Activated naive CD8-positive, alpha-beta T cell treated with anti-CD3 and anti-CD28 coated beads, Interleukin-2, amount 10 ng/mL, durations not matched to agents 7 days and 5 days (primary cell): Measurements from ENCODE around the gene AP2A1. TPM values are rescaled to one million over a fixed set of nuclear protein-coding genes. Genes with fewer than 3 reads are reported as not detected.

Source experiments
- ATAC-seq: fragments of 150-1000 bp; cut with Tn5 transposase; one replicate; pipeline ENCODE4 v1.10.0; 2021; ENCODE audit warnings: low read depth, moderate library complexity
- POLR2A ChIA-PET: fragments of 350-600 bp; sonication (Branson Sonifier 250); formaldehyde crosslinking; loops from one replicate; lab custom pipeline; 2021; ENCODE audit warnings: antibody characterized with exemption; lab: Charles Lee
- DNase-seq: peaks from one replicate; pipeline ENCODE4 v3.0.0; 2021
- H3K27ac Mint-ChIP-seq: one replicate; pipeline ENCODE4 v1.8.0; 2022; ENCODE audit warnings: mild to moderate bottlenecking, mixed read lengths
- H3K27me3 Mint-ChIP-seq: one replicate; pipeline ENCODE4 v1.8.0; 2022; ENCODE audit warnings: mild to moderate bottlenecking, moderate library complexity, mixed read lengths
- H3K36me3 Mint-ChIP-seq: one replicate; pipeline ENCODE4 v1.8.0; 2021; ENCODE audit warnings: mild to moderate bottlenecking, mixed read lengths
- H3K4me1 Mint-ChIP-seq: one replicate; pipeline ENCODE4 v1.8.0; 2021; ENCODE audit warnings: mixed read lengths
- H3K4me3 Mint-ChIP-seq: one replicate; pipeline ENCODE4 v1.8.0; 2022; ENCODE audit warnings: mild to moderate bottlenecking, moderate library complexity, mixed read lengths
- H3K9me3 Mint-ChIP-seq: one replicate; pipeline ENCODE4 v1.8.0; 2021; ENCODE audit warnings: mixed read lengths
- total RNA-seq, 2 experiments: library from RNA; stranded (reverse); gene quantifications; one replicate each; pipeline ENCODE4 v1.2.3, GENCODE V29; 2021

Gene AP2A1
- total RNA-seq, 2 experiments from 2014 or later: 81.6 to 87.7 TPM

- peaks cover 21% of the 10 kb centered on the region for H3K4me1 Mint-ChIP-seq
- peaks cover 11% of the 10 kb centered on the region for H3K36me3 Mint-ChIP-seq
- ATAC-seq (no peak), DNase-seq (no peak)
- POLR2A ChIA-PET: interaction anchor here (0.6 to 1.4 kb wide), 2 partner anchors 15 to 97 kb away, joined by 3 read pairs; partner anchors contain the start of genes MED25 and NUP62
- H3K27me3 Mint-ChIP-seq: no peaks in the 10 kb centered on the region
- H3K27ac Mint-ChIP-seq: peak overlapping the region; percentile 76
- peak overlapping the region; percentile 12 for H3K4me3 Mint-ChIP-seq
- no peaks in the 10 kb centered on the region for H3K9me3 Mint-ChIP-seq
Measured at GRCh38 chr19:49832556-49832955, 65.8 kb downstream of the AP2A1 start.

- no peaks in the 10 kb centered on the region for H3K27me3 Mint-ChIP-seq
- no peak for ATAC-seq
- H3K4me1 Mint-ChIP-seq: peaks cover 26% of the 10 kb centered on the region
- no peak overlapping the region for H3K4me3 Mint-ChIP-seq
- H3K9me3 Mint-ChIP-seq: no peaks in the 10 kb centered on the region
- POLR2A ChIA-PET: interaction anchor here (0.6 kb wide), 1 partner anchor 20 kb away, joined by 3 read pairs; the partner anchor contains the start of gene FUZ
- peaks cover 16% of the 10 kb centered on the region for H3K36me3 Mint-ChIP-seq
- no peak for DNase-seq
- H3K27ac Mint-ChIP-seq: peak overlapping the region; percentile 61
Measured at GRCh38 chr19:49833599-49833998, 66.8 kb downstream of the AP2A1 start.

DNA sequence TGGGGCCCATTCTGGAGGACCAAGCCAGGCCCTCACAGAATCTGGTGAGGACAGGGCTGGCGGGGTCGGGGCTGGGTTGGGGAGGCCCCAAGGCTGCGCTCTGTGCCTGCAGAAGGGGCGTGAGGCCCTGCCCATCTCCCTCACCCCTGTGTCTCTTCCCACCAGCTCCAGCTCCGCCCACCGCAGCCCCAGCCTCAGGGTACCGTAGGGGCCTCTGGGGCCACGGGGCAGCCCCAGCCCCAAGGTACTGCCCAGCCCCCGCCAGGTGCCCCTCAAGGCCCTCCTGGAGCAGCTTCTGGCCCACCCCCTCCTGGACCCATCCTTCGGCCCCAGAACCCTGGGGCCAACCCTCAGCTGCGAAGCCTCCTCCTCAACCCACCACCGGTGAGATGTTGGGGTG, 68.8 kb downstream of the AP2A1 start:
- POLR2A ChIA-PET: no interaction called here
- ATAC-seq (no peak), DNase-seq (no peak)
- no peak overlapping the region for H3K27ac Mint-ChIP-seq
- peaks cover 24% of the 10 kb centered on the region for H3K36me3 Mint-ChIP-seq
- peaks cover 26% of the 10 kb centered on the region for H3K4me1 Mint-ChIP-seq
- H3K9me3 Mint-ChIP-seq: no peaks in the 10 kb centered on the region
- H3K27me3 Mint-ChIP-seq: no peaks in the 10 kb centered on the region
- no peak overlapping the region for H3K4me3 Mint-ChIP-seq

DNA sequence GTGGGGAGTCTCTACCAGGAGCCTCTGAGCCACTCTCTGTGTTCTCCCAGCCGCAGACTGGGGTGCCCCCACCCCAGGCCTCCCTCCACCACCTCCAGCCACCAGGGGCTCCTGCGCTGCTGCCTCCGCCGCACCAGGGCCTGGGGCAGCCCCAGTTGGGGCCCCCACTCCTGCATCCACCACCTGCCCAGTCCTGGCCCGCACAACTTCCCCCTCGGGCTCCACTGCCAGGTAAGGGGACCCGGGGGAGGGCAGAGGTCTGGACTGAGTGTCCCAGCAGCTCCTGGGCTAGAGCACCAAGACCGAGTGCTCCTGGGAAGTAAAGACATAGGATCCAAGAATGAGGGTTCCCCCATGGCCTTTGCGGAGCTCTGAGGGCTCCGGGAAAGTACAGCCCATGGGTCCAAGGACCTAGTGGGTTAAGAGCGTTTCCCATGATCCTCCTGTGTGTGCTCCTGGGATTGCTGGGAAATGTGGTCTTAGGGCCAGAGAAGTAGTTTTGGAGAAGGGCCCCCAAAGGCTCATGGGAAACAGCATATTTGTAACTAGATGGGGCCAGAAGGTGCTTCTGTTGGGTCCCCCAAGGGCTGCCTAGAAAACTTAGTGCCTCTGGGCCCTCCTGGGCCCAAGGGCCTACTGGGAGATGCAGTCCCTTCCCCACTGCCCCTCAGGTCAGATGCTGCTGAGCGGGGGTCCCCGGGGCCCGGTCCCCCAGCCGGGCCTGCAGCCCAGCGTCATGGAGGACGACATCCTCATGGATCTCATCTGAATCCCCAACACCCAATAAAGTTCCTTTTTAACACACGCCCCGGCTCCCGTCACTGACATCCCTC, 69.6 kb downstream of the AP2A1 start:
- H3K27ac Mint-ChIP-seq: no peak overlapping the region
- peaks cover 27% of the 10 kb centered on the region for H3K36me3 Mint-ChIP-seq
- no peaks in the 10 kb centered on the region for H3K9me3 Mint-ChIP-seq
- ATAC-seq (no peak), DNase-seq (no peak)
- no peaks in the 10 kb centered on the region for H3K27me3 Mint-ChIP-seq
- POLR2A ChIA-PET: interaction anchor here (0.9 kb wide), 1 partner anchor 15 kb away, joined by 3 read pairs; the partner anchor contains the start of gene PTOV1
- H3K4me1 Mint-ChIP-seq: peaks cover 26% of the 10 kb centered on the region
- H3K4me3 Mint-ChIP-seq: no peak overlapping the region

DNA sequence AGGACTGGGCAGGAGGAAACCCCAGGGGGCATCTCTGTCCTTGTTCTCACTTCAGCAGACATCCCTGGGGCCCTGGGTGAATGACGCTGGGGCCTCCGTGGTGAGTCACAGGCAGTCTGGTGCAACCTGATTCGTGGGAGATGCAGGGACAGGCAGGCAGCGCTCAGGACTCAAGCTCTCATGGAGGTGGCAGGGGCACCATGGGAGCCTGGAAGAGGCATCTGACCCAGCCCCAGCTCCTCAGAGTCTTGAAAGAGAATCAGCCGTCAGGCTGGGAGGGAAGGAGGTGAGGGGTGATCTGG, 70.2 kb downstream of the AP2A1 start:
- Mint-ChIP-seq H3K4me3 (no peak overlapping the region), H3K36me3 (peaks cover 25% of the 10 kb centered on the region), H3K4me1 (peaks cover 23% of the 10 kb centered on the region), H3K27ac (no peak overlapping the region), H3K27me3 (no peaks in the 10 kb centered on the region), H3K9me3 (no peaks in the 10 kb centered on the region)
- DNase-seq (no peak), ATAC-seq (no peak)
- POLR2A ChIA-PET: interaction anchor here (0.9 kb wide), 1 partner anchor 14 kb away, joined by 3 read pairs; the partner anchor contains the start of gene PTOV1

GRCh38 chr19:49837425-49837824, 70.6 kb downstream of the AP2A1 start:
- POLR2A ChIA-PET: interaction anchor here (0.9 kb wide), 1 partner anchor 14 kb away, joined by 3 read pairs; the partner anchor contains the start of gene PTOV1
- Mint-ChIP-seq H3K9me3 (no peaks in the 10 kb centered on the region), H3K27me3 (no peaks in the 10 kb centered on the region), H3K36me3 (peaks cover 24% of the 10 kb centered on the region), H3K4me3 (no peak overlapping the region), H3K27ac (peak overlapping the region; percentile 9), H3K4me1 (peaks cover 20% of the 10 kb centered on the region)
- DNase-seq: no peak
- no peak for ATAC-seq

DNA sequence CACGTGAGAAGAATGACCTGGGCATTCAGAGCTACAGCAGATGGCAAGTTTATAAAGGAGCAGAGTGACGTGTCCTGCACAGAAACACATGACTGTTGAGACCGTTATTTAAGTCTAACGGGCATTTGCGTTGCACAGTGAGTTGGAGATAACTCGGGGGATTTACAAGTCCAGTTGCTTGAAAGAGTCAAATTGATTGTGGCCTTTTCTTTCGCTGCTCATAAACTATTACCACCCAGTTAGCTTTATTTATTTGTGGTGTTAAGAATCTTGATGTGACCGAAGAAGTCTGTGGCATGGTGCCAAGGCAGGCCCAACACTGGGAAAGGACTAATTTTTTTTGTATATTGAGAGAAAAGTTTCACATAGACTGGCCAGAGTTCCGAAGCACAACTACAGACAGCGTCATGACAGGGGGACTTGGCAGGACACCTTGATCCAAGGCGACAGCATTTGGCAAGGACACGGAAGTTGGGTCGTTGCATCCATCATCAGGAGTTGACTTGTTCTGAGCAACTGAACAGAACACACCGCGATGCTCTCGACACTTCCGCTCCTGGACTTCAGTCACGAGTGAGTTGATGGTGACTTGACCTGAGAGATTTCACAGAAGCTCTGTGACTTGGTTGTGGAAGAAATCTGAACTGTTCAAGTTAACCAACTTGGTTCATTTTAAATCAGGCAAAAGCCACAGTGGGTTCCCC, 72.2 kb downstream of the AP2A1 start:
- no peak overlapping the region for H3K4me3 Mint-ChIP-seq
- peaks cover 12% of the 10 kb centered on the region for H3K4me1 Mint-ChIP-seq
- H3K27me3 Mint-ChIP-seq: no peaks in the 10 kb centered on the region
- ATAC-seq (no peak), DNase-seq (no peak)
- no peaks in the 10 kb centered on the region for H3K9me3 Mint-ChIP-seq
- no peak overlapping the region for H3K27ac Mint-ChIP-seq
- peaks cover 21% of the 10 kb centered on the region for H3K36me3 Mint-ChIP-seq
- POLR2A ChIA-PET: no interaction called here

DNA sequence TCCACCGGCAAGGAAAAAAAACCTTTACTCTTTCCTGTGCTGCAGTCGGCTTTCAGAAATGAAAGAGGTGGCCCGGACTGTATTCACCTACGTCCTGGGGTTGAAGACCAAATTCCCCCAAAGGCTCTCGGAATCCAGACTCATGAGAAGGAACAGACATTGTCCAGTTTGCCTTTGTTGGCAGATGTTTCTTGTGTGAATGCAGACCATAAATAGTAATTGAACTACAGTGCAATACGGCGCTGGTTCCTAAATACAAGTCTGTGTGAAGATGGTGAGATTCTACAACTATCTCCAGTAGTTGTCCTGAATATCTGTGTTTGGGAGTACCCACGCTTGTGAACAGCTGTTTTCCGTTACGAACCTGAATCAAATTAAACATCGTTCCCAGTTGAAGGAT, 72.9 kb downstream of the AP2A1 start:
- no peak for ATAC-seq
- no peak overlapping the region for H3K4me3 Mint-ChIP-seq
- POLR2A ChIA-PET: no interaction called here

GRCh38 chr19:49840321-49840720, 73.5 kb downstream of the AP2A1 start:
- ATAC-seq (no peak), DNase-seq (no peak)
- Mint-ChIP-seq H3K9me3 (no peaks in the 10 kb centered on the region), H3K4me1 (peaks cover 10% of the 10 kb centered on the region), H3K27me3 (no peaks in the 10 kb centered on the region), H3K36me3 (peaks cover 19% of the 10 kb centered on the region), H3K27ac (no peak overlapping the region), H3K4me3 (no peak overlapping the region)
- POLR2A ChIA-PET: no interaction called here

More for the DNA sequence above, 72.9 kb downstream of the AP2A1 start:
- Mint-ChIP-seq H3K4me1 (peaks cover 12% of the 10 kb centered on the region), H3K9me3 (no peaks in the 10 kb centered on the region), H3K36me3 (peaks cover 21% of the 10 kb centered on the region), H3K27ac (no peak overlapping the region), H3K27me3 (no peaks in the 10 kb centered on the region)
- DNase-seq: no peak

GRCh38 chr19:49840736-49841249, 74.0 kb downstream of the AP2A1 start:
- POLR2A ChIA-PET: no interaction called here
- no peak for DNase-seq
- Mint-ChIP-seq H3K27ac (no peak overlapping the region), H3K4me3 (no peak overlapping the region), H3K36me3 (peaks cover 19% of the 10 kb centered on the region), H3K27me3 (no peaks in the 10 kb centered on the region), H3K9me3 (no peaks in the 10 kb centered on the region), H3K4me1 (peaks cover 10% of the 10 kb centered on the region)
- ATAC-seq: no peak

- no peaks in the 10 kb centered on the region for H3K9me3 Mint-ChIP-seq
- H3K27me3 Mint-ChIP-seq: peaks cover 2% of the 10 kb centered on the region
- ATAC-seq (no peak), DNase-seq (no peak)
- H3K4me3 Mint-ChIP-seq: no peak overlapping the region
- H3K4me1 Mint-ChIP-seq: peaks cover 8% of the 10 kb centered on the region
- POLR2A ChIA-PET: no interaction called here
- no peak overlapping the region for H3K27ac Mint-ChIP-seq
- peaks cover 14% of the 10 kb centered on the region for H3K36me3 Mint-ChIP-seq
Measured at GRCh38 chr19:49843265-49843664, 76.5 kb downstream of the AP2A1 start.

DNA sequence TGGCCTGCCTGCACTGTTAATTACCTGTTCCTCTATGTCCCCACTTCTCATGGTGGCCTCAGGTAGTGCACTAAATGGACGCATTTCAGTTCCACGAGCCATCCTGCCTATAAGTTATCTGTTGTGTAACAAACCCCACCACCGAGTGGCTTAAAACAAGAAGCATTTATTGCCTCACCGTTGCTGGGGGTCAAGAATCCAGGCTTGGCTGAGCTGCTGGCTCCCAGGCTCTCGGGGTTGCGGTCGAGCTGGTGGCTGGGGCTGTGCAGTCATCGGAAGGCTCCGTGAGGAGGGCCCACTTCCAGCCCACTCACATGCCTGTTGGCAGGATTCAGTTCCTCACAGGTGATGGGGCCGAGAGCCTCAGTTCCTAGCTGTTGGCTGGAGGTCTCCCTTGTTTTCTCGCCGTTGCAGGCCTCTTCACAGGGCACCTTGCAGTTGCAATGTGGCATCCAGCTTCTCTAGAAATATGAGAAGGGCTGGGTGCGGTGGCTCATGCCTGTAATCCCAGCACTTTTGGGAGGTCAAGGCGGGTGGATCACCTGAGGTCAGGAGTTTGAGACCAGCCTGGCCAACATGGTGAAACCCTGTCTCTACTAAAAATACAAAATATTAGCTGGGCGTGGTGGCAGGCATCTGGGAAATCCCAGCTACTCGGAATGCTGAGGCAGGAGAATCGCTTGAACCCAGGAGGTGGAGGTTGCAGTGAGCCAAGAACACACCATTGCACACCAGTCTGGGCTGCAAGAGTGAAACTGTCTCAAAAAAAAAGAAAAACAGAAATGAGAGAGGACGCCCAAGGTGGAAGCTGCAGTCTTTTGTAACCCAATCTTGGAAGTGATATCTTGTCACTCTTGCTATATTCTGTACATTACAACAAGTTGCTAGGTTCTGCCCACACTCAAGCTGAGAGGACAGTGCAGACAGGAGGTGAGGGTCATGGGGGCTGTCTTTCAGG, 77.6 kb downstream of the AP2A1 start:
- Mint-ChIP-seq H3K27me3 (peaks cover 2% of the 10 kb centered on the region), H3K36me3 (peaks cover 8% of the 10 kb centered on the region), H3K27ac (no peak overlapping the region), H3K4me3 (no peak overlapping the region), H3K9me3 (peaks cover 1% of the 10 kb centered on the region), H3K4me1 (peaks cover 16% of the 10 kb centered on the region)
- DNase-seq (no peak), ATAC-seq (no peak)
- POLR2A ChIA-PET: no interaction called here

- no peak overlapping the region for H3K4me3 Mint-ChIP-seq
- ATAC-seq (no peak), DNase-seq (no peak)
- no peak overlapping the region for H3K27ac Mint-ChIP-seq
- H3K27me3 Mint-ChIP-seq: peaks cover 2% of the 10 kb centered on the region
- peaks cover 1% of the 10 kb centered on the region for H3K9me3 Mint-ChIP-seq
- POLR2A ChIA-PET: no interaction called here
- H3K36me3 Mint-ChIP-seq: peaks cover 8% of the 10 kb centered on the region
- H3K4me1 Mint-ChIP-seq: peaks cover 22% of the 10 kb centered on the region
Measured at GRCh38 chr19:49845414-49845813, 78.6 kb downstream of the AP2A1 start.
